ENCODE data around the gene CELA2B.
"Not testable (repeated sequence)": the region's sequence is repeated elsewhere in the genome, so short reads cannot be mapped to it uniquely, and the experiment has no call there.

Gene CELA2B

GRCh38 chr1:15469361-15469760 lies 6.5 kb upstream of the CELA2B start:
- no peak for DNase-seq

- not testable (repeated sequence) for DNase-seq
Measured at GRCh38 chr1:15469821-15470448, 6.0 kb upstream of the CELA2B start.

- not testable (repeated sequence) for DNase-seq
Measured at GRCh38 chr1:15471067-15471466, 4.8 kb upstream of the CELA2B start.

DNA sequence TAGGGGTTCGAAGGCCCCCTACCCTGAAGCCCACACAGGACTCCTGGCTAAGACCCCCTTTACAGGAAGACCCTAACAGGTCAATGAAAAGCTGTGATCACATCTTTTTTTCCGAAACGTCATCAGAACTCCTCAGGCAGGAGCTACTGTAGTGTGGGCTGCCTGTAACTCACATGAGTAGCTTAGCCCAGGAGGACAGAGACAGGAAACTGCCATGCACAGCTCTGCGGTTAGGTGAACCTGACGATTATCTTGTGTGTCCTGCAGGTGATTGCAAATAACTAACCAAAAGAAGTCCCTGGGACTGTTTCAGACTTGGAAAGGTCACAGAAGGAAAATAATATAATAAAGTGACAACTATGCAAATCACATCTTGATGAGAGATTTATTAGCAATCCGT lies 4.2 kb upstream of the CELA2B start:
- DNase-seq, result not testable (repeated sequence)

DNA sequence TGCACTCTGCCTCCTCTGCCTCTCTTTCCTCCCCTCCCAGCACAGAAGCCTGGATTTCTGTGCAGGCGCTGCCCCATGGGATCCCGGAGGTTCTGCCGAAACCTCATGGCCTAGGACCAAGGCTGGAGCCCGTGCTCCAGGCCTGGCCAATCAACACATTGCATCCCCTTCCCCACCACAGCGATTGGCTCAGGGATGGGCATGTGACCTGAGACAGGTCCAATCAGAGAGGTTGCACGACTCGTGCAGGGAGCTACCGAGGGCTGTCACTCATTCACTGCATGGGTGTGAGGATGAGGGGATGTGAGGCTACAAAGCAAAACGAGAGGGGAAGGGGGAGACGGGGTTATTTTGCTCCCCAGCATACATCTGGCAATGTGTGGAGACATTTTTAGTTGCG lies 3.3 kb upstream of the CELA2B start:
- DNase-seq, result no peak

- no peak for DNase-seq
Measured at GRCh38 chr1:15476927-15477326, 1.0 kb downstream of the CELA2B start.

DNA sequence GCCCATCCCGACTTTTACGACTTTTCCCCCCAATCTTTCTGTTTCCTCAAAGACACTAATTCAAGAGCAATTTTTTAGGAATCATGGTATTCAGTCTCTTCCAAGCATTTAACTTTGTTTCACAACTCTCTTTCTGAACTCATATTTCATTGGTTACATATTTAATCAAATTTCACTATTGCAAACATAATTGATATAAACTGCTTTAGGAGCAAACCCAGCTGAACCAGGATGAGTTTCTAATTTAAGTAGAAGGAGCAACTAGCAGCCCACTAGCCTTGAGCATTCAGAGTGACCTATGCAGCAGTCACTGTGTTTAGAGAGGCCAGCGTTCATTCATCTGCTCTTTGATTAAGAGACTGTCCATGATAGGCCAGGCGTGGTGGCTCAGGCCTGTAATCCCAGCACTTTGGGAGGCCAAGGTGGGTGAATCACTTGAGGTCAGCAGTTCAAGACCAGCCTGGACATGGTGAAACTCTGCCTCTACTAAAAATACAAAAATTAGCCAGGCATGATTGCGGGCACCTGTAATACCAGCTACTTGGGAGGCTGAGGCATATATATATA lies 1.8 kb downstream of the CELA2B start:
- no peak for DNase-seq

DNA sequence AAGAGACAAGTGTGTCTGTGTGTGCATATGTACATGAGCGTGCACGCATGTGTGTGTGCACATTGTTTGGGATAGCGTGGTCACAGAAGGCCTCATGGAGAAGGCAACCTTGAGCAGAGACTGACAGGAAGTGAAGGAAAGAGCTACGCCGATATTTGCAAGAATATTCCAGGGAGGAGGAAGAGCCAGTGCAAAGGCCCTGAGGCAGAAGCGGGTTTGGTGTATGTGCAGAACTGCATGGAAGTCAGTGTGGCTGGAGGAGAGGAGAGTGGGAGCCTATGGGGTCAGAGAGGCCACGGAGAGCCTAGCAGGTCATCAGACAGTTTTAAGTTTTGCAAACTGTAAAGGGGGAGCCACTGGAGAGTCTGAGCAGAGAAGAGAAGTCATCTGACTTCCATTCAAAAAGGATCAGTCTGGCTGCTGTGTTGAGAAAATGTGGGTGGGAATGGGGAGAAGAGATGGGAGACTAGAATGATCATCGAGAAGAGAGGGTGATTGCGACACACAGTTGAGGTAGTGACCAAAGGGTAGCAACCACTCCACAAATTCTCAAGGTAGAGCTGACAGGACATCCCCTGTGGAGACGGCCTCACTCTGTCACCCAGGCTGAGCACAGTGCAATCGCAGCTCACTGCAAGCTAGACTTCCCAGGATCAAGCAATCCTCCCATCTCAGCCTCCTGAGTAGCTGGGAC lies 3.9 kb downstream of the CELA2B start:
- no peak for DNase-seq

- not testable (repeated sequence) for DNase-seq
Measured at GRCh38 chr1:15482455-15482854, 6.6 kb downstream of the CELA2B start.

GRCh38 chr1:15482983-15483543 lies 7.2 kb downstream of the CELA2B start:
- not testable (repeated sequence) for DNase-seq

- no peak for DNase-seq
Measured at GRCh38 chr1:15483971-15484370, 8.1 kb downstream of the CELA2B start.

DNA sequence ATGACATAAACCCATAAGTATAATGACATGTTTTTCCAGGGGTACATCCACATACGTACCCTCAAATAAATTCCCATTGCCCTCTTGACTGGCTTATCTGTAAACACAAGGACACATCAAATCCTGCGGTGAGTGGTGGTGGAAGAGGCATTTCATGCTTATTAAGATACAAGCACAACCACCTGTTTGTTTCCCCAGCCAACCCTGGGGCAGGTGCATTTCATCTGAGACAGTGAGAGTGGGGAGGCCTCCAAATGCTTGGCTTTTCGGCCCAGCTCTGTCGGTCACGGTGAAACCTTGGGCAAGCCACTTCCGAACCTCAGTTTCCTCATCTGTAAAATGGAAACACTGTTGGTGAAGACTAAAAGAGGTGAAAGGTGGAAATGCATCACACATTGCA lies 8.5 kb downstream of the CELA2B start:
- DNase-seq, result not testable (repeated sequence)

DNA sequence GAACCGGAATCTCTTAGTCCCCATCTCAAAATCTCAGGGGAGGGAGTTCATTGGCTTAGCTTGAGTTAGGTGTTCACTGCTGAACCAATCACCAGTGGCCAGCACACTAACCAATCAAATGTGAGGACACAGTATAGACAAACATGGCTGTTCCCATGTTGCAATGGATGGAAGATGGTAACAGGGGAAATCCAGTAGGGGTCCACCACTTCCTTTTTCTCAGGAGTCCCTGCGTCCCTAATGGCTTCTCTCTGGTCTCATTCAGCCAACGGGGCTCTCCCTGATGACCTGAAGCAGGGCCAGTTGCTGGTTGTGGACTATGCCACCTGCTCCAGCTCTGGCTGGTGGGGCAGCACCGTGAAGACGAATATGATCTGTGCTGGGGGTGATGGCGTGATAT lies 9.7 kb downstream of the CELA2B start:
- no peak for DNase-seq

DNA sequence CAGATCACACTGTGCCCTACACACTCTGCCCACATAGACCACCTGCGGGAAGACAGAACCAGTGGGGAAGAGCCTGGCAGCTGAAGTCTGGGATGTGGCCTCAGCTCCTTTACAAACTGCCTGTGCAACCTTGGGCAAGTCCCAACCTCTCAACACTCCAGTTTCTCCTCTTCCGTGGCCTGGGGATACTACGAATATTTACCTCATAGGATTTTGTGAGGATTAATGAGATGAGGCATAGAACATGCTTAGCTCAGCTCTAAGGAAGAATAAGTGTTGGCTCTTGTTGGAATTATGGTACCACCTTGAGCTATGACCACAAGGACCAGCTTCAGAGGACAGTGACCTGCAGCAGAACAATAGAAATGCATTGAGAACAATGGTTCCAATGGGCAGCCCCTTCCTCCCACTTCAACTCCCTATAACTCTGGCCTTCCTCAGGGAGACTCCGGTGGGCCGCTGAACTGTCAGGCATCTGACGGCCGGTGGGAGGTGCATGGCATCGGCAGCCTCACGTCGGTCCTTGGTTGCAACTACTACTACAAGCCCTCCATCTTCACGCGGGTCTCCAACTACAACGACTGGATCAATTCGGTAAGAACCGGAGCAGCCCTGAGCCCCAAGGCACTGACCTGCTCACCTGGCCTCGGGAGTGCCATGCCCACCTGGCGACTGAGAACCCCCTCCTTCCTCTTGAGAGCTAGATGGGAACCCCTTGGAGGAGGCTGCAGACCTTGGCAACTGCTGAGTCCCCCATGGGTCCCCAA lies 11.1 kb downstream of the CELA2B start:
- not testable (repeated sequence) for DNase-seq

- no peak for DNase-seq
Measured at GRCh38 chr1:15488371-15488770, 12.5 kb downstream of the CELA2B start.

DNA sequence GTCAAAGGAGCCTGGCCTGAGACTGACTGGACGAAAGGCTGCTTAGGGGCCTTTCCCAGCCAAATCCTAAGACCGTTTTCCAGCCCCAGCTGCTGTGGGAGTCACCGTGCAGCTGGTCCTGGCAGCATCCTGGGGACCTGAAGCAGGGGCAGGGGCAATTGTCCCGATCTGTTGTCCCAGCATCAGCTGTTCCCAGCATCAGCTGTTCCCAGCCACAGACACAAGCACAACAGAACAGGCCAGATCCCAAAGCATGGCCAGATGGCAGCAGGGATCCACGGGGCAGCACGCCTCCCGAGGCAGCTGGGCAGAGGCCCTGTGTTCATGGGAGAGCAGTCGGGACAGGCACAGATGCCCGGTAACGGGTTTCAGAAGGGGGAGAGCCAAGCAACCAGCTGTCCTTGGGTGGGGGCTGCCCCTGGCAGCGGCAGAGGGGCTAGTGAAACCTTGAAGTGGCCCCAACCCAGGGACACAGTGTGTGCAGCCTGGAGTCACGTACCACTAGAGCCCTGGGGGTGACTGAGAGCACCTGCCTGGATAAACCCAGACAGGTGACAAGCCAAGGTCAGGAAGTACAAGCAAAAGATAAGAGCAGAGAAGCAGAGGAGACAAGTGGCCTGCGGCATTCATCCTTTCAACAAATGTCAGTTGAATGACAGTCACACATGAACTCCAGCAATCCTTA lies 13.3 kb downstream of the CELA2B start:
- no peak for DNase-seq

DNA sequence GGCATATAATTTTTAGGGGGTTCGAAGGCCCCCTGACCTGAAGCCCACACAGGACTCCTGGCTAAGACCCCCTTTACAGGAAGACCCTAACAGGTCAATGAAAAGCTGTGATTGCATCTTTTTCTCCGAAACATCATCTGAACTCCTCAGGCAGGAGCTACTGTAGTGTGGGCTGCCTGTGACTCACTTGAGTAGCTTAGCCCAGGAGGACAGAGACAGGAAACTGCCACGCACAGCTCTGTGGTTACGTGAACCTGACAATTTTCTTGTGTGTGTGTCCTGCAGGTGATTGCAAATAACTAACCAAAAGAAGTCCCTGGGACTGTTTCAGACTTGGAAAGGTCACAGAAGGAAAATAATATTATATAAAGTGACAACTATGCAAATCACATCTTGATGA lies 15.1 kb downstream of the CELA2B start:
- DNase-seq, result peak; percentile 11

GRCh38 chr1:15492596-15492995 lies 16.7 kb downstream of the CELA2B start:
- DNase-seq, result no peak

DNA sequence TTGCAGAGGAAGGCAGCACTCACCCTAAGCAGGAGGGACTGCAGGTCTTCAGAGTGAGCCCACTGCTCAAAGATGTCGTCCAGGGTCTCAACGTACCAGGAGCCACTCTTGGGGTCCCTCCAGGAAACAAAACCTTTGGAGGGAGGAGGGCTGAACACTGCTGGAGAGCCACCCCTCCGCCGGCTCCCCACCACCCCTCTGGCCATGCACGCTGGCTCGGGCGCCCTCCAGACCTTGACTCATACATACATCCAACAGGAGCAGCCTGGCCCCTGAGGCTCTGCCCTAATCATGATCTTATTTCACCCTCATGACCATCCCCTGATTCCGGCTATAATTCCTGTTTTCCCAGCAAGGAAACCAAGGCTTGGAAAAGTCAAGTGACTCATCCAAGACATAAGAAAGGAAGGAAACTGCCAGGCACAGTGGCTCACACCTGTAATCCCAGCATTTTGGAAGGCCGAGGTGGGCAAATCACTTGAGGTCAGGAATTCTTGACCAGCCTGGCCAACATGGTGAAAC lies 18.0 kb downstream of the CELA2B start:
- DNase-seq, result no peak

GRCh38 chr1:15500184-15501178 lies 24.6 kb downstream of the CELA2B start:
- no peak for DNase-seq
